Measurements from ENCODE around the gene GTF2A1L.
"Not testable (repeated sequence)": the region's sequence is repeated elsewhere in the genome, so short reads cannot be mapped to it uniquely, and the experiment has no call there.

GTF2A1L gene

GRCh38 chr2:48600204-48600813 lies 17.3 kb upstream of the GTF2A1L start:
- H3K9ac ChIP-seq (ENCODE audit: insufficient read length): peak overlapping the region; percentile 18
- TF ChIP-seq POLR2AphosphoS5 (IDR thresholded peaks at IDR 0.05; ENCODE audit: borderline replicate concordance, low read depth, low read length) (no peak), EZH2 (IDR thresholded peaks at IDR 0.05) (no peak), FOXP2 (optimal IDR thresholded peaks at IDR 0.05; ENCODE audit: control extremely low read depth, extremely low read length, insufficient read depth) (no peak)
- peak overlapping the region; percentile 85 for H3K27ac ChIP-seq
- H3K36me3 ChIP-seq (ENCODE audit: insufficient read depth, low read length): peaks cover 2% of the 10 kb centered on the region; the same call in 1 of the 2 replicates
- no peaks in the 10 kb centered on the region for H3K9me3 ChIP-seq (ENCODE audit: low read depth, low read length)
- DNase-seq (ENCODE audit: low read depth, low spot score): peak; percentile 86
- H3K4me3 ChIP-seq: peak overlapping the region; percentile 24

- Histone ChIP-seq H3K4me3 (no peak overlapping the region), H3K36me3 (ENCODE audit: insufficient read depth, low read length) (no peaks in the 10 kb centered on the region), H3K9ac (ENCODE audit: insufficient read length) (peak overlapping the region; percentile 24), H3K27ac (peak overlapping the region; percentile 85), H3K9me3 (ENCODE audit: low read depth, low read length) (no peaks in the 10 kb centered on the region)
- no peak for TF ChIP-seq EZH2 (IDR thresholded peaks at IDR 0.05)
- no peak for DNase-seq (ENCODE audit: low read depth, low spot score)
Observed at GRCh38 chr2:48600917-48601316, 16.7 kb upstream of the GTF2A1L start.

DNA sequence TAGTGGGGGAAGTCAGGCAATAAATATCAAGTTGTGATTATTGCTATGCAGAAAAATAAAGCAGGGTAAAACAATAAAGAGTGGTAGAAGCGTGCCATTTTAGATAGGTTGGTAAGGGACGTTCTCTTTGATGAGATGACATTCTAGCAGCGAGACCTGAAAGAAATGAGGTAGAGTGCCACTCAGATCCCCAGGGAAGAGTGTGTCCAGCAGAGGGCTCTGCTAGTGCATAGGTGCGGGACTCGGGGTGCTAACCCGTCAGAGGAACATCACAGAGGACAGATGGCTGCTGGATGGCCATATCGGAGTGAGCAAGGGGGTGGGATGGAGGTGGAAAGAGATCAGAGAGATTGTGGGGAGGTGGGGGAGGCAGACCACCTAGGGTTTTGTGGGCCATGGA lies 16.3 kb upstream of the GTF2A1L start:
- no peaks in the 10 kb centered on the region for H3K9me3 ChIP-seq (ENCODE audit: low read depth, low read length)
- no peak for TF ChIP-seq POLR2AphosphoS5 (IDR thresholded peaks at IDR 0.05; ENCODE audit: borderline replicate concordance, low read depth, low read length)
- no peak for TF ChIP-seq EZH2 (IDR thresholded peaks at IDR 0.05)
- TF ChIP-seq FOXP2 (optimal IDR thresholded peaks at IDR 0.05; ENCODE audit: control extremely low read depth, extremely low read length, insufficient read depth): no peak
- peak overlapping the region; percentile 85 for H3K27ac ChIP-seq
- no peaks in the 10 kb centered on the region for H3K36me3 ChIP-seq (ENCODE audit: insufficient read depth, low read length)
- no peak for DNase-seq (ENCODE audit: low read depth, low spot score)
- no peak overlapping the region for H3K4me3 ChIP-seq
- peak overlapping the region; percentile 24 for H3K9ac ChIP-seq (ENCODE audit: insufficient read length)

- H3K4me3 ChIP-seq: no peak overlapping the region
- H3K27ac ChIP-seq: no peak overlapping the region
- H3K9me3 ChIP-seq (ENCODE audit: low read depth, low read length): no peaks in the 10 kb centered on the region
- no peak for DNase-seq (ENCODE audit: low read depth, low spot score)
- TF ChIP-seq EZH2 (IDR thresholded peaks at IDR 0.05) (no peak), POLR2AphosphoS5 (IDR thresholded peaks at IDR 0.05; ENCODE audit: borderline replicate concordance, low read depth, low read length) (no peak), FOXP2 (optimal IDR thresholded peaks at IDR 0.05; ENCODE audit: control extremely low read depth, extremely low read length, insufficient read depth) (no peak)
- no peak overlapping the region for H3K9ac ChIP-seq (ENCODE audit: insufficient read length)
- H3K36me3 ChIP-seq (ENCODE audit: insufficient read depth, low read length): no peaks in the 10 kb centered on the region
Observed at GRCh38 chr2:48605482-48606175, 12.0 kb upstream of the GTF2A1L start.

DNA sequence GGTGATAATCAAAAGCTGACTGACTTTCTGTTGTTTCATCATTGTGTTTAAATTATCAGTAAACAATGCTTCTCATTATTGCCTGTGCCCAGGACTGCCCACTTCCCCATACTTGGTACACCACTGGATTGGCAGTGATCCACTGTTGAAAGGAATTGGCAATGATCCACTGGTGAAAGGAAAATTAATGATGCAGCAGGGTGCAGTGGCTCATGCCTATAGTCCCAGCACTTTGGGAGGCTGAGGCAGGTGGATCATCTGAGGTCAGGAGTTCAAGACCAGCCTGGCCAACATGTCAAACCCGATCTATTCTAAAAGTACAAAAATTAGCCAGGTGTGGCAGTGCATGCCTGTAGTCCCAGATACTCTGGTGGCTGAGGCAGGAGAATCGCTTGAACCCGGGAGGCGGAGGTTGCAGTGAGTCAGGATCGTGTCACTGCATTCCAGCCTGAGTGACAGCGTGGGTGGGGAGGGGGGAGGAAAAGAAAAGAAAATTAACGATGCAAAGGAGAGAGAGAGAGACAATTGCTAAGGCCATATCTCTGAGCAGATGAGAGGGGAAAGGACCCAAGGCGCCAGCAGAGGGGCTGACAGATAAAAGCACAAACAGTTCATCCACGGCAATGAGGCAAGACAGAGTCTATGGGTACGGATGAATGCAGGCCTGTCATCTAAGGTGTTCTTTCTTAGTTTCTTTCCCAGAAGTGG lies 10.2 kb upstream of the GTF2A1L start:
- no peak for DNase-seq (ENCODE audit: low read depth, low spot score)
- H3K9me3 ChIP-seq (ENCODE audit: low read depth, low read length): no peaks in the 10 kb centered on the region
- no peaks in the 10 kb centered on the region for H3K36me3 ChIP-seq (ENCODE audit: insufficient read depth, low read length)
- H3K4me3 ChIP-seq: no peak overlapping the region
- H3K9ac ChIP-seq (ENCODE audit: insufficient read length): no peak overlapping the region
- TF ChIP-seq POLR2AphosphoS5 (IDR thresholded peaks at IDR 0.05; ENCODE audit: borderline replicate concordance, low read depth, low read length): no peak
- TF ChIP-seq EZH2 (IDR thresholded peaks at IDR 0.05): no peak
- TF ChIP-seq FOXP2 (optimal IDR thresholded peaks at IDR 0.05; ENCODE audit: control extremely low read depth, extremely low read length, insufficient read depth): no peak
- no peak overlapping the region for H3K27ac ChIP-seq

DNA sequence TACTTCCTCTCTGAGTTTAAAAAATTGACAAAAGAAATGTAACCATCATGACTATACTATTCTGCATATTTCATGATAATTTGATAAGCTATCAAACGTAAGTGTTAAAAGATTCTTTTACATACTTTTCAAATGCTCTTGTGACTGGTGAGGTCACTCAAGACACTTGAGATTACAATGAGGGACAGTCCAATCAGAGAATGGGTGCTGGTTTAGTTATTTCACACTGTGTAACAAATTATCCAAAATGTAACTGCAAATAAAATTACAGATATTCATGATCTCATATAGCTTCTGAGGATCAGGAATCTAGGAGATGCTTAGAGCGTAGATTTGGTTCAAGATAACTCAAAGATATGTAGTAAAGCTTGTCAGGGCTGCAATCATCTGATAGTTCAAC lies 4.4 kb upstream of the GTF2A1L start:
- Histone ChIP-seq H3K9me3 (ENCODE audit: low read depth, low read length) (no peaks in the 10 kb centered on the region), H3K4me3 (no peak overlapping the region)

GRCh38 chr2:48614581-48614980 lies 3.1 kb upstream of the GTF2A1L start:
- not testable (repeated sequence) for DNase-seq (ENCODE audit: low read depth, low spot score); H3K9me3 ChIP-seq (ENCODE audit: low read depth, low read length); H3K9ac ChIP-seq (ENCODE audit: insufficient read length); H3K4me3 ChIP-seq; H3K27ac ChIP-seq; H3K36me3 ChIP-seq (ENCODE audit: insufficient read depth, low read length)

More for the DNA sequence above, 4.4 kb upstream of the GTF2A1L start:
- H3K27ac ChIP-seq: no peak overlapping the region
- no peak for TF ChIP-seq POLR2AphosphoS5 (IDR thresholded peaks at IDR 0.05; ENCODE audit: borderline replicate concordance, low read depth, low read length)
- no peak for TF ChIP-seq EZH2 (IDR thresholded peaks at IDR 0.05)
- no peak for TF ChIP-seq FOXP2 (optimal IDR thresholded peaks at IDR 0.05; ENCODE audit: control extremely low read depth, extremely low read length, insufficient read depth)
- DNase-seq (ENCODE audit: low read depth, low spot score): no peak
- no peak overlapping the region for H3K9ac ChIP-seq (ENCODE audit: insufficient read length)
- no peaks in the 10 kb centered on the region for H3K36me3 ChIP-seq (ENCODE audit: insufficient read depth, low read length)

GRCh38 chr2:48619526-48619925 lies 1.9 kb downstream of the GTF2A1L start:
- TF ChIP-seq EZH2 (IDR thresholded peaks at IDR 0.05): no peak
- no peak for TF ChIP-seq POLR2AphosphoS5 (IDR thresholded peaks at IDR 0.05; ENCODE audit: borderline replicate concordance, low read depth, low read length)
- no peak for TF ChIP-seq FOXP2 (optimal IDR thresholded peaks at IDR 0.05; ENCODE audit: control extremely low read depth, extremely low read length, insufficient read depth)
- no peak overlapping the region for H3K4me3 ChIP-seq
- no peaks in the 10 kb centered on the region for H3K9me3 ChIP-seq (ENCODE audit: low read depth, low read length)
- no peak overlapping the region for H3K9ac ChIP-seq (ENCODE audit: insufficient read length)
- H3K27ac ChIP-seq: no peak overlapping the region
- no peak for DNase-seq (ENCODE audit: low read depth, low spot score)
- H3K36me3 ChIP-seq (ENCODE audit: insufficient read depth, low read length): no peaks in the 10 kb centered on the region

Data from SK-N-MC (cell line).